Regular cardiac myocyte (primary cell): ENCODE results near the gene SNX9. TPM values are rescaled to one million over a fixed set of nuclear protein-coding genes. Genes with fewer than 3 reads are reported as not detected.

ENCODE experiments used
- total RNA-seq: library from RNA; depleted of rRNA; stranded (reverse); fragments of >200 nt; gene quantifications from 2 replicates; pipeline ENCODE4 v1.2.3, GENCODE V29; 2014

The SNX9 gene
- total RNA-seq, result 40.8 and 58.3 TPM in 2 replicates

GRCh38 chr6:157823001-157823527, at the start of gene SNX9:
SNX9 (plus strand) TSS chr6:157823246; CDS start chr6:157823435, 189 bp downstream.

GRCh38 chr6:157981395-157982101, 158.5 kb downstream of the SNX9 start, which contains the start of gene SYNJ2:
SYNJ2 (plus strand) TSS chr6:157981863; CDS start chr6:157981962, 99 bp downstream.

Other genes starting within 250 kb of the SNX9 start
- 46.5 and 59.2 TPM in 2 replicates for gene SYNJ2, start 158.6 kb downstream of the SNX9 start, total RNA-seq